K562 (cell line): ENCODE results near the gene RETREG2. TPM values are rescaled to one million over a fixed set of nuclear protein-coding genes. Genes with fewer than 3 reads are reported as not detected.

Experiments used
- ATAC-seq: fragments of 200-7000 bp; cut with Tn5 transposase; 3 replicates; pipeline ENCODE4 v1.9.1; 2020; ENCODE audit warnings: moderate library complexity
- BruUV-seq: library from RNA; stranded (reverse); fragments of 400-500 nt; replicated peaks from 2 replicates; lab custom pipeline; 2021; lab: Mats Ljungman, UMichigan
- CTCF ChIA-PET: fragments of 300-600 bp; formaldehyde crosslinking; extraction: SDS; loops from one replicate; lab custom pipeline; 2021; ENCODE audit warnings: low intra/inter-chr PET ratio; lab: Yijun Ruan, JAX
- POLR2A ChIA-PET: fragments of 300-600, 350-650 bp; sonication (Branson Sonifier 250); formaldehyde crosslinking; extraction: SDS; loops from one replicate; lab custom pipeline; 2021; ENCODE audit warnings: antibody characterized with exemption, inconsistent platforms; lab: Yijun Ruan, JAX
- DNase-seq, 4 experiments: peaks; one replicate each; pipeline versions ENCODE4 v3.0.0 to v3.0.0-alpha.2; 2011 to 2018; ENCODE audit warnings: low spot score in 3 of 4, mixed read lengths in 3 of 4; ENCODE audit errors: extremely low read depth in 1 of 4
- FAIRE-seq: peaks from 2 replicates; lab custom pipeline; 2011; peaks lifted over from hg19 to GRCh38; lab: Jason Lieb, UNC
- H2AFZ ChIP-seq: 2 replicates; pipeline ENCODE4 v1.6.0; 2011; ENCODE audit warnings: low read depth, low read length, control low read depth, inconsistent platforms
- H3K27ac ChIP-seq: fragments of 200-600 bp; 3 replicates; pipeline ENCODE4 v1.8.0; 2011; ENCODE audit warnings: low read depth, mild to moderate bottlenecking, control low read depth, inconsistent platforms, low read length, moderate library complexity, mixed read lengths; ENCODE audit errors: extremely low read depth
- H3K27me3 ChIP-seq, 2 experiments: fragments of 300-600 bp in 1 of 2; 2 replicates in 1 of 2; 3 replicates in 1 of 2; pipeline versions ENCODE4 v1.6.0 to v1.8.0; 2011; ENCODE audit warnings: inconsistent platforms in 2 of 2, low read length in 2 of 2, mild to moderate bottlenecking in 1 of 2, mixed read lengths in 1 of 2, moderate library complexity in 1 of 2; ENCODE audit not compliant: control insufficient read depth in 2 of 2, insufficient read depth in 2 of 2
- H3K36me3 ChIP-seq: fragments of 300-600 bp; 3 replicates; pipeline ENCODE4 v1.8.0; 2011; ENCODE audit warnings: mild to moderate bottlenecking, low read length, inconsistent platforms; ENCODE audit not compliant: control insufficient read depth, insufficient read depth
- H3K4me1 ChIP-seq, 2 experiments: fragments of 200-600 bp in 1 of 2; replicated peaks in 1 of 2; 2 replicates in 1 of 2; 3 replicates in 1 of 2; pipeline versions ENCODE4 v1.5.1 to v1.8.0; 2011; ENCODE audit warnings: inconsistent platforms in 2 of 2, low read length in 2 of 2, mild to moderate bottlenecking in 1 of 2, mixed read lengths in 1 of 2, moderate library complexity in 1 of 2; ENCODE audit not compliant: control insufficient read depth in 2 of 2, insufficient read depth in 2 of 2
- H3K4me2 ChIP-seq: 2 replicates; pipeline ENCODE4 v1.6.1; 2011; ENCODE audit warnings: low read length, control low read depth, inconsistent platforms, mixed read lengths; ENCODE audit not compliant: insufficient read depth
- H3K4me3 ChIP-seq: fragments of 200-600 bp; sonication (generic), shearing (Covaris generic); 2 replicates; pipeline ENCODE4 v1.5.1; 2016; ENCODE audit warnings: control low read depth, inconsistent platforms
- H3K79me2 ChIP-seq: fragments of 200-600 bp; 3 replicates; pipeline ENCODE4 v1.8.0; 2011; ENCODE audit warnings: low read length, inconsistent platforms; ENCODE audit not compliant: control insufficient read depth, insufficient read depth
- H3K9ac ChIP-seq, 2 experiments: 2 replicates each; pipeline versions ENCODE4 v1.6.0 to v1.6.1; 2011; ENCODE audit warnings: low read depth in 2 of 2, low read length in 2 of 2, control low read depth in 1 of 2, inconsistent platforms in 1 of 2, mild to moderate bottlenecking in 1 of 2, mixed read lengths in 1 of 2; ENCODE audit not compliant: insufficient read depth in 1 of 2
- H3K9me1 ChIP-seq: one replicate; pipeline ENCODE4 v1.6.0; 2011; ENCODE audit warnings: inconsistent platforms, mild to moderate bottlenecking, low read length, moderate library complexity; ENCODE audit not compliant: control insufficient read depth, insufficient read depth
- H3K9me3 ChIP-seq: replicated peaks from 2 replicates; pipeline ENCODE4 v1.5.1; 2011; ENCODE audit warnings: low read depth, low read length, inconsistent platforms; ENCODE audit not compliant: control insufficient read depth, insufficient read depth
- H4K20me1 ChIP-seq: replicated peaks from 2 replicates; pipeline ENCODE4 v1.6.1; 2011; ENCODE audit warnings: low read length, inconsistent platforms, mixed read lengths; ENCODE audit not compliant: control insufficient read depth, insufficient read depth
- BCL6 ChIP-seq: fragments of 250-450 bp; sonication (Bioruptor Pico); IDR thresholded peaks from 2 replicates; pipeline ENCODE4 v1.4.0; 2020
- DPF2 ChIP-seq: fragments of 450-650 bp; IDR thresholded peaks from 2 replicates; pipeline ENCODE4 v1.6.1; 2016
- ILK ChIP-seq: fragments of 450-650 bp; IDR thresholded peaks from 2 replicates; pipeline ENCODE4 v1.6.1; 2016; ENCODE audit warnings: missing genetic modification characterization, low read depth, mild to moderate bottlenecking, missing compliant biosample characterization, moderate library complexity, borderline replicate concordance
- LEF1 ChIP-seq: fragments of 450-650 bp; IDR thresholded peaks from 2 replicates; pipeline ENCODE4 v1.6.1; 2016; ENCODE audit warnings: mild to moderate bottlenecking
- PCBP1 ChIP-seq: fragments of 200-400 bp; formaldehyde crosslinking; IDR thresholded peaks from 2 replicates; pipeline ENCODE4 v1.6.1; 2018; ENCODE audit warnings: mild to moderate bottlenecking, low read depth, low read length; ENCODE audit not compliant: poor library complexity, severe bottlenecking
- POLR2B ChIP-seq: fragments of 450-650 bp; IDR thresholded peaks from 2 replicates; pipeline ENCODE4 v1.6.1; 2018; ENCODE audit warnings: low read depth; ENCODE audit not compliant: partially characterized antibody
- POLR3A ChIP-seq: IDR thresholded peaks from 2 replicates; pipeline ENCODE4 v1.6.1; 2011; ENCODE audit warnings: borderline replicate concordance, mild to moderate bottlenecking, moderate library complexity; ENCODE audit not compliant: insufficient read length, insufficient read depth; ENCODE audit errors: extremely low read depth
- POU5F1 ChIP-seq: fragments of 150-350 bp; IDR thresholded peaks from 2 replicates; pipeline ENCODE4 v1.6.1; 2014; ENCODE audit warnings: borderline replicate concordance, low read length, low read depth, mild to moderate bottlenecking; ENCODE audit not compliant: partially characterized antibody
- SNIP1 ChIP-seq: fragments of 450-650 bp; IDR thresholded peaks from 2 replicates; pipeline ENCODE4 v1.7.1; 2017; ENCODE audit warnings: low read depth, mild to moderate bottlenecking
- THRAP3 ChIP-seq: fragments of 450-650 bp; IDR thresholded peaks from 2 replicates; pipeline ENCODE4 v1.6.1; 2016; ENCODE audit warnings: mild to moderate bottlenecking, inconsistent platforms, borderline replicate concordance
- ZSCAN32 ChIP-seq: fragments of 450-650 bp; formaldehyde crosslinking; IDR thresholded peaks from 2 replicates; pipeline ENCODE4 v1.4.0; 2020; ENCODE audit warnings: mild to moderate bottlenecking, moderate library complexity
- WGBS: fragments of 100-300 bp; shearing (Covaris generic); methylation state at CpG from one replicate; pipeline ENCODE4 v1.1.6; 2016; ENCODE audit warnings: low coverage, mixed read lengths; ENCODE audit not compliant: insufficient coverage; ENCODE audit errors: missing lambda C conversion rate; 5-methylcytosine and 5-hydroxymethylcytosine counted together
- in situ Hi-C: fragments of 300-500 bp; cut with MboI; formaldehyde crosslinking; loops from 4 replicates; pipeline ENCODE4 v1.15.0; 2018; ENCODE audit warnings: inconsistent platforms, mixed read lengths
- intact Hi-C: fragments of 100-400 bp; cut with micrococcal nuclease; formaldehyde crosslinking; loops from 2 replicates; pipeline ENCODE4 v1.14.2; 2022
- polyA plus RNA-seq, 8 experiments: library from polyadenylated mRNA; depleted of rRNA in 4 of 8; stranded (reverse) in 5 of 8; unstranded in 3 of 8; fragments of >200 nt; fragmentation: Nextera tagmentation in 2 of 8; fragmentation: Illumina TruSeq in 1 of 8; extraction: Ambion mirVana in 2 of 8; extraction: Trizol in 1 of 8; gene quantifications; 2 replicates each; pipeline versions ENCODE4 v1.2.1 to v1.2.3, GENCODE V29; 2011 to 2014; ENCODE audit warnings: inconsistent platforms in 1 of 8, missing spikeins in 1 of 8
- total RNA-seq, 7 experiments: library from RNA; depleted of rRNA in 6 of 7; stranded (reverse); fragments of >200 nt in 6 of 7; fragmentation: Illumina TruSeq in 2 of 7; extraction: Trizol in 2 of 7; gene quantifications; 2 replicates each; pipeline versions ENCODE4 v1.2.1 to v1.2.3, GENCODE V29; 2011 to 2021; ENCODE audit warnings: low replicate concordance in 1 of 7
- TF ChIP-seq, protein P1 (sequence below), 3 experiments: fragments of 200-800 bp in 1 of 3; sonication (Bioruptor generic) in 1 of 3; sonication (generic) in 1 of 3; formaldehyde crosslinking in 1 of 3; IDR thresholded peaks; 2 replicates each; pipeline versions ENCODE4 v1.6.1 to v1.8.0; 2016 to 2022; ENCODE audit warnings: mild to moderate bottlenecking in 2 of 3, missing compliant biosample characterization in 2 of 3, missing genetic modification characterization in 2 of 3, missing genetic modification reagents in 1 of 3
- TF ChIP-seq, protein P2 (sequence below): fragments of 250-450 bp; sonication (Bioruptor Pico); IDR thresholded peaks from 2 replicates; pipeline ENCODE4 v1.5.0; 2022; ENCODE audit warnings: mild to moderate bottlenecking
- TF ChIP-seq, protein P3 (sequence below): fragments of 450-650 bp; IDR thresholded peaks from 2 replicates; pipeline ENCODE4 v1.6.1; 2016; ENCODE audit warnings: antibody characterized with exemption
- TF ChIP-seq, protein P4 (sequence below): fragments of 250-450 bp; sonication (Bioruptor Pico); IDR thresholded peaks from 2 replicates; pipeline ENCODE4 v1.4.0; 2020; ENCODE audit warnings: mild to moderate bottlenecking

RETREG2 gene
- total and polyA plus RNA-seq, 9 of the 15 experiments (the other 6 are each of a cell fraction or from before 2014, with no cell fraction given): 4.9 to 40.1 (median 19.2) TPM

DNA sequence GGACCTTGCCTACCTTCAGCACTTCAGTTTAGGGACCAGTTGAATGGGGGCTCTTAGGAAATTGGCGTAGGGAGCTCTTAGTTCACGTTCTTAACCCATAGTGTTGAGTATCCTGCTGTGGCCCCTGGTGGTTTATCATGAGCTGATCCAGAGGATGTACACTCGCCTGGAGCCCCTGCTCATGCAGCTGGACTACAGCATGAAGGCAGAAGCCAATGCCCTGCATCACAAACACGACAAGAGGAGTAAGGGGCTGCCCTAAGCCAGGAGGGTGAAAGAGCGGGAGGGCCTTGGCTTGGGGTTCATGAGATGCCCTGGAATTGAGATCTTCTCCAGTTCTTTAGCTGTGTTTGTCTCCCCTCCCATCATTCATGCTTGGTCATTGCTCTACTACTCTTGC is 2.9 kb downstream of the RETREG2 start (continued):
- TF ChIP-seq, protein P1, sequence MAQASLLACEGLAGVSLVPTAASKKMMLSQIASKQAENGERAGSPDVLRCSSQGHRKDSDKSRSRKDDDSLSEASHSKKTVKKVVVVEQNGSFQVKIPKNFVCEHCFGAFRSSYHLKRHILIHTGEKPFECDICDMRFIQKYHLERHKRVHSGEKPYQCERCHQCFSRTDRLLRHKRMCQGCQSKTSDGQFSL (CRISPR knock-in tag; IDR thresholded peaks at IDR 0.05): no peak
- TF ChIP-seq, protein P1 (tag; IDR thresholded peaks at IDR 0.05): no peak
- TF ChIP-seq THRAP3: no peak
- TF ChIP-seq POU5F1: no peak
- TF ChIP-seq, protein P2, sequence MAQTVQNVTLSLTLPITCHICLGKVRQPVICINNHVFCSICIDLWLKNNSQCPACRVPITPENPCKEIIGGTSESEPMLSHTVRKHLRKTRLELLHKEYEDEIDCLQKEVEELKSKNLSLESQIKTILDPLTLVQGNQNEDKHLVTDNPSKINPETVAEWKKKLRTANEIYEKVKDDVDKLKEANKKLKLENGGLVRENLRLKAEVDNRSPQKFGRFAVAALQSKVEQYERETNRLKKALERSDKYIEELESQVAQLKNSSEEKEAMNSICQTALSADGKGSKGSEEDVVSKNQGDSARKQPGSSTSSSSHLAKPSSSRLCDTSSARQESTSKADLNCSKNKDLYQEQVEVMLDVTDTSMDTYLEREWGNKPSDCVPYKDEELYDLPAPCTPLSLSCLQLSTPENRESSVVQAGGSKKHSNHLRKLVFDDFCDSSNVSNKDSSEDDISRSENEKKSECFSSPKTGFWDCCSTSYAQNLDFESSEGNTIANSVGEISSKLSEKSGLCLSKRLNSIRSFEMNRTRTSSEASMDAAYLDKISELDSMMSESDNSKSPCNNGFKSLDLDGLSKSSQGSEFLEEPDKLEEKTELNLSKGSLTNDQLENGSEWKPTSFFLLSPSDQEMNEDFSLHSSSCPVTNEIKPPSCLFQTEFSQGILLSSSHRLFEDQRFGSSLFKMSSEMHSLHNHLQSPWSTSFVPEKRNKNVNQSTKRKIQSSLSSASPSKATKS: no peak
- TF ChIP-seq LEF1: no peak
- TF ChIP-seq ILK (tag): no peak

DNA sequence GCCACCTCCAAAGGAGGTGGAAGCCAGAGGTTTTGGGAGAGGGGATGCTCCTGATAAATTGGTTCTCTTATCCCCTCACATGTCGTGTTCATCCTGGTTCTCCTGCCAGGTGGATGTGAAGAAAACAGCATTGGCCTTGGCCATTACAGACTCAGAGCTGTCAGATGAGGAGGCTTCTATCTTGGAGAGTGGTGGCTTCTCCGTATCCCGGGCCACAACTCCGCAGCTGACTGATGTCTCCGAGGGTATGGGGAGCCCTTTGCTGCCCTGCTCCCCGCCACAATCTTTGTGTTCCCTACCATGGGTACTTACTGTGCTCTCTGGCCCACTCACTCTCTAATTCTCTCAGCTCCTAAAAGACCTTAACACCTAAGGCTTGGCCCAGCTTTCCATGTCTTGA is 3.5 kb downstream of the RETREG2 start:
- WGBS: 100% methylated on average over 5 of the region's 6 CpGs
- FAIRE-seq (no peak), DNase-seq (no peak), ATAC-seq (no peak)
- Histone ChIP-seq H3K27ac (no peak overlapping the region), H4K20me1 (no peaks in the 10 kb centered on the region), H3K4me3 (no peak overlapping the region), H3K79me2 (peaks cover 30% of the 10 kb centered on the region), H3K4me1 (peaks cover 8 to 16% of the 10 kb centered on the region in 2 experiments; a peak in 4 of 5 replicates), H3K36me3 (peaks cover 62% of the 10 kb centered on the region; the same call in 2 of the 3 replicates), H3K27me3 (no peaks in the 10 kb centered on the region), H3K9me1 (no peaks in the 10 kb centered on the region), H3K4me2 (no peak overlapping the region), H3K9me3 (no peaks in the 10 kb centered on the region), H2AFZ (no peak overlapping the region), H3K9ac (no peak overlapping the region)
- BruUV-seq: no TSS peak
- POLR2A ChIA-PET: interaction anchor here (0.5 to 2.5 kb wide), 5 partner anchors 11 to 187 kb away, joined by 3 to 10 read pairs (median 3); partner anchors contain the start of gene ZFAND2B
- in situ Hi-C loops (no loop called here), intact Hi-C loops (no loop called here)
- CTCF ChIA-PET: no interaction called here
- TF ChIP-seq DPF2 (no peak), SNIP1 (no peak), POLR2B (no peak), BCL6 (no peak), PCBP1 (no peak), POLR3A (no peak), ZSCAN32 (CRISPR knock-in tag) (no peak)
- TF ChIP-seq, protein P3, sequence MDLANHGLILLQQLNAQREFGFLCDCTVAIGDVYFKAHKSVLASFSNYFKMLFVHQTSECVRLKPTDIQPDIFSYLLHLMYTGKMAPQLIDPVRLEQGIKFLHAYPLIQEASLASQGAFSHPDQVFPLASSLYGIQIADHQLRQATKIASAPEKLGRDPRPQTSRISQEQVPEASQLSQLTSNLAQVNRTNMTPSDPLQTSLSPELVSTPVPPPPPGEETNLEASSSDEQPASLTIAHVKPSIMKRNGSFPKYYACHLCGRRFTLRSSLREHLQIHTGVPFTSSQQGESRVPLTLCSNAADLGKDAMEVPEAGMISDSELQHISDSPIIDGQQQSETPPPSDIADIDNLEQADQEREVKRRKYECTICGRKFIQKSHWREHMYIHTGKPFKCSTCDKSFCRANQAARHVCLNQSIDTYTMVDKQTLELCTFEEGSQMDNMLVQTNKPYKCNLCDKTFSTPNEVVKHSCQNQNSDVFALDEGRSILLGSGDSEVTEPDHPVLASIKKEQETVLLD: no peak
- TF ChIP-seq, protein P4, sequence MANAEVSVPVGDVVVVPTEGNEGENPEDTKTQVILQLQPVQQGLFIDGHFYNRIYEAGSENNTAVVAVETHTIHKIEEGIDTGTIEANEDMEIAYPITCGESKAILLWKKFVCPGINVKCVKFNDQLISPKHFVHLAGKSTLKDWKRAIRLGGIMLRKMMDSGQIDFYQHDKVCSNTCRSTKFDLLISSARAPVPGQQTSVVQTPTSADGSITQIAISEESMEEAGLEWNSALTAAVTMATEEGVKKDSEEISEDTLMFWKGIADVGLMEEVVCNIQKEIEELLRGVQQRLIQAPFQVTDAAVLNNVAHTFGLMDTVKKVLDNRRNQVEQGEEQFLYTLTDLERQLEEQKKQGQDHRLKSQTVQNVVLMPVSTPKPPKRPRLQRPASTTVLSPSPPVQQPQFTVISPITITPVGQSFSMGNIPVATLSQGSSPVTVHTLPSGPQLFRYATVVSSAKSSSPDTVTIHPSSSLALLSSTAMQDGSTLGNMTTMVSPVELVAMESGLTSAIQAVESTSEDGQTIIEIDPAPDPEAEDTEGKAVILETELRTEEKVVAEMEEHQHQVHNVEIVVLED (CRISPR knock-in tag): no peak
